Thyroid gland (tissue), 4 donors: ENCODE data around the gene CCDC85C. TPM values are rescaled to one million over a fixed set of nuclear protein-coding genes. Genes with fewer than 3 reads are reported as not detected.

Experiments
- DNase-seq, 2 donors: peaks; one replicate each; pipeline ENCODE4 v3.0.0-alpha.2; 2019
- H3K27ac ChIP-seq, 3 donors: fragments of 200-600 bp; sonication (generic); 1 replicate in 2 of 3; 2 replicates in 1 of 3; pipeline ENCODE4 v1.5.1; 2016 to 2019; ENCODE audit warnings: mild to moderate bottlenecking in 1 of 3, moderate library complexity in 1 of 3
- H3K27me3 ChIP-seq: fragments of 200-600 bp; sonication (generic); one replicate; pipeline ENCODE4 v1.5.1; 2019
- H3K36me3 ChIP-seq, 2 donors: fragments of 200-600 bp; sonication (generic); one replicate each; pipeline ENCODE4 v1.5.1; 2016 to 2019
- H3K4me1 ChIP-seq, 2 donors: fragments of 200-600 bp; sonication (generic); one replicate each; pipeline ENCODE4 v1.5.1; 2017 to 2019
- H3K4me3 ChIP-seq, 3 donors: fragments of 200-600 bp; sonication (generic); replicated peaks in 1 of 3; 1 replicate in 2 of 3; 2 replicates in 1 of 3; pipeline ENCODE4 v1.5.1; 2016; ENCODE audit warnings: mild to moderate bottlenecking in 1 of 3
- H3K9me3 ChIP-seq: fragments of 200-600 bp; sonication (generic); one replicate; pipeline ENCODE4 v1.5.1; 2017
- CTCF ChIP-seq, 6 experiments: fragments of 200-600 bp in 3 of 6; fragments of 450-650 bp in 3 of 6; sonication (generic) in 3 of 6; IDR thresholded peaks; one replicate each; pipeline ENCODE4 v1.5.1; 2016 to 2019; ENCODE audit warnings: antibody characterized with exemption in 6 of 6, mild to moderate bottlenecking in 2 of 6, inconsistent platforms in 1 of 6, moderate library complexity in 1 of 6
- POLR2A ChIP-seq, 2 donors: fragments of 450-650 bp; IDR thresholded peaks; one replicate each; pipeline ENCODE4 v1.6.1; 2017; ENCODE audit warnings: antibody characterized with exemption in 2 of 2, mild to moderate bottlenecking in 2 of 2, moderate library complexity in 1 of 2
- WGBS, 2 donors: methylation state at CpG; one replicate each; pipeline ENCODE4 v1.1.5; 2017; 5-methylcytosine and 5-hydroxymethylcytosine counted together
- intact Hi-C: fragments of 100-400 bp; cut with DNase I; formaldehyde crosslinking; loops from one replicate; pipeline ENCODE4 v1.15.1; 2023
- total RNA-seq, 4 donors: library from RNA; depleted of rRNA; stranded (reverse); fragments of >200 nt; gene quantifications; one replicate each; pipeline ENCODE4 v1.2.3, GENCODE V29; 2016

The CCDC85C gene
- total RNA-seq, 4 donors from 2014 or later, result 8.6 to 28.3 (median 17.3) TPM

- no peaks in the 10 kb centered on the region for H3K27me3 ChIP-seq
- intact Hi-C loops, result loop anchor here (5.0 kb wide), 1 partner anchor 44 kb away; no protein-coding TSS in a partner anchor
- H3K36me3 ChIP-seq, result no peaks in the 10 kb centered on the region
- no peaks in the 10 kb centered on the region for H3K9me3 ChIP-seq
- H3K4me3 ChIP-seq, result no peak overlapping the region
- TF ChIP-seq POLR2A (IDR thresholded peaks at IDR 0.05) (no peak), CTCF (IDR thresholded peaks at IDR 0.05) (peak in 4 of 6 experiments; percentile 54 to 66 (median 60))
- H3K27ac ChIP-seq, result peak overlapping the region; percentile 51 to 84 (median 70)
- peaks cover 56 to 63% of the 10 kb centered on the region in 2 donors for H3K4me1 ChIP-seq
- 44 to 47% methylated on average over 17 to 20 of the region's 23 CpGs for WGBS, 2 donors
- peak; percentile 93 for DNase-seq
Observed at GRCh38 chr14:99562856-99563748, 40.9 kb downstream of the CCDC85C start.

GRCh38 chr14:99561864-99562263, 42.1 kb downstream of the CCDC85C start:
- Histone ChIP-seq H3K27ac (no peak overlapping the region), H3K27me3 (no peaks in the 10 kb centered on the region), H3K4me3 (no peak overlapping the region), H3K4me1 (peaks cover 48 to 52% of the 10 kb centered on the region in 2 donors), H3K36me3 (no peaks in the 10 kb centered on the region), H3K9me3 (no peaks in the 10 kb centered on the region)
- WGBS, 2 donors, result 87 to 89% methylated on average over 7 to 9 of the region's 10 CpGs
- TF ChIP-seq CTCF (IDR thresholded peaks at IDR 0.05) (no peak), POLR2A (IDR thresholded peaks at IDR 0.05) (no peak)
- intact Hi-C loops, result loop anchor here (5.0 kb wide), 1 partner anchor 45 kb away; no protein-coding TSS in a partner anchor
- DNase-seq, result no peak

GRCh38 chr14:99560922-99561683, 42.9 kb downstream of the CCDC85C start:
- Histone ChIP-seq H3K27me3 (no peaks in the 10 kb centered on the region), H3K4me3 (no peak overlapping the region), H3K36me3 (no peaks in the 10 kb centered on the region), H3K9me3 (no peaks in the 10 kb centered on the region), H3K4me1 (peaks cover 41 to 44% of the 10 kb centered on the region in 2 donors), H3K27ac (peak overlapping the region in 1 of 3 donors; percentile 45)
- 59 to 70% methylated on average over 4 to 6 of the region's 15 CpGs for WGBS, 2 donors
- DNase-seq, result peak; percentile 86 to 87
- TF ChIP-seq CTCF (IDR thresholded peaks at IDR 0.05) (no peak), POLR2A (IDR thresholded peaks at IDR 0.05) (no peak)
- intact Hi-C loops, result loop anchor here (5.0 kb wide), 1 partner anchor 46 kb away; no protein-coding TSS in a partner anchor

GRCh38 chr14:99560403-99560802, 43.6 kb downstream of the CCDC85C start:
- Histone ChIP-seq H3K36me3 (no peaks in the 10 kb centered on the region), H3K4me1 (peaks cover 34 to 37% of the 10 kb centered on the region in 2 donors), H3K9me3 (no peaks in the 10 kb centered on the region), H3K27ac (no peak overlapping the region), H3K4me3 (no peak overlapping the region), H3K27me3 (no peaks in the 10 kb centered on the region)
- 87 to 96% methylated on average over 5 to 10 of the region's 13 CpGs for WGBS, 2 donors
- DNase-seq, result no peak
- no peak for TF ChIP-seq POLR2A (IDR thresholded peaks at IDR 0.05)
- no peak for TF ChIP-seq CTCF (IDR thresholded peaks at IDR 0.05)
- intact Hi-C loops, result loop anchor here (5.0 kb wide), 1 partner anchor 47 kb away; no protein-coding TSS in a partner anchor
